Measurements from ENCODE around the gene BCL6. TPM values are rescaled to one million over a fixed set of nuclear protein-coding genes. Genes with fewer than 3 reads are reported as not detected.

BCL6 gene
- total and polyA plus RNA-seq, 2 experiments from 2014 or later: 2.6 to 5.9 TPM

DNA sequence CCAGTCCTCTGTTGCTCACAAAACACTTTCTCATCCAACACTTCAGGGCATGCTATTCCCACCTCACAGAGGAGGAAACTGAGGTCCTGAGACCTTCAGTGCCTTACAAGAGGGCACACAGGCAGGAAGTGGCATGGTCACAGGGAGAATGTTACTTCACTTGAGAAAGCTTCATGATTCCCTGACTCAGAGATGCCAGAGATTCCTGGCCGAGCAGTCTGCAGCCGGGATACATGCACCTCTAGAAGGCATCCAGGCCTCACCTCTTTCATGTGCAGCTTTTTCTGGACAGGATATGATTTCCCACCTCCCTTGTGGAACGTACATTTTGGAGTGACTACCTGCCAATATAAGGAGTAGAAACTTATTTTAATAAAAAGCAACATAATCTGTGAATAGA lies 72.3 kb downstream of the BCL6 start (continued):
- TF ChIP-seq, protein P1, sequence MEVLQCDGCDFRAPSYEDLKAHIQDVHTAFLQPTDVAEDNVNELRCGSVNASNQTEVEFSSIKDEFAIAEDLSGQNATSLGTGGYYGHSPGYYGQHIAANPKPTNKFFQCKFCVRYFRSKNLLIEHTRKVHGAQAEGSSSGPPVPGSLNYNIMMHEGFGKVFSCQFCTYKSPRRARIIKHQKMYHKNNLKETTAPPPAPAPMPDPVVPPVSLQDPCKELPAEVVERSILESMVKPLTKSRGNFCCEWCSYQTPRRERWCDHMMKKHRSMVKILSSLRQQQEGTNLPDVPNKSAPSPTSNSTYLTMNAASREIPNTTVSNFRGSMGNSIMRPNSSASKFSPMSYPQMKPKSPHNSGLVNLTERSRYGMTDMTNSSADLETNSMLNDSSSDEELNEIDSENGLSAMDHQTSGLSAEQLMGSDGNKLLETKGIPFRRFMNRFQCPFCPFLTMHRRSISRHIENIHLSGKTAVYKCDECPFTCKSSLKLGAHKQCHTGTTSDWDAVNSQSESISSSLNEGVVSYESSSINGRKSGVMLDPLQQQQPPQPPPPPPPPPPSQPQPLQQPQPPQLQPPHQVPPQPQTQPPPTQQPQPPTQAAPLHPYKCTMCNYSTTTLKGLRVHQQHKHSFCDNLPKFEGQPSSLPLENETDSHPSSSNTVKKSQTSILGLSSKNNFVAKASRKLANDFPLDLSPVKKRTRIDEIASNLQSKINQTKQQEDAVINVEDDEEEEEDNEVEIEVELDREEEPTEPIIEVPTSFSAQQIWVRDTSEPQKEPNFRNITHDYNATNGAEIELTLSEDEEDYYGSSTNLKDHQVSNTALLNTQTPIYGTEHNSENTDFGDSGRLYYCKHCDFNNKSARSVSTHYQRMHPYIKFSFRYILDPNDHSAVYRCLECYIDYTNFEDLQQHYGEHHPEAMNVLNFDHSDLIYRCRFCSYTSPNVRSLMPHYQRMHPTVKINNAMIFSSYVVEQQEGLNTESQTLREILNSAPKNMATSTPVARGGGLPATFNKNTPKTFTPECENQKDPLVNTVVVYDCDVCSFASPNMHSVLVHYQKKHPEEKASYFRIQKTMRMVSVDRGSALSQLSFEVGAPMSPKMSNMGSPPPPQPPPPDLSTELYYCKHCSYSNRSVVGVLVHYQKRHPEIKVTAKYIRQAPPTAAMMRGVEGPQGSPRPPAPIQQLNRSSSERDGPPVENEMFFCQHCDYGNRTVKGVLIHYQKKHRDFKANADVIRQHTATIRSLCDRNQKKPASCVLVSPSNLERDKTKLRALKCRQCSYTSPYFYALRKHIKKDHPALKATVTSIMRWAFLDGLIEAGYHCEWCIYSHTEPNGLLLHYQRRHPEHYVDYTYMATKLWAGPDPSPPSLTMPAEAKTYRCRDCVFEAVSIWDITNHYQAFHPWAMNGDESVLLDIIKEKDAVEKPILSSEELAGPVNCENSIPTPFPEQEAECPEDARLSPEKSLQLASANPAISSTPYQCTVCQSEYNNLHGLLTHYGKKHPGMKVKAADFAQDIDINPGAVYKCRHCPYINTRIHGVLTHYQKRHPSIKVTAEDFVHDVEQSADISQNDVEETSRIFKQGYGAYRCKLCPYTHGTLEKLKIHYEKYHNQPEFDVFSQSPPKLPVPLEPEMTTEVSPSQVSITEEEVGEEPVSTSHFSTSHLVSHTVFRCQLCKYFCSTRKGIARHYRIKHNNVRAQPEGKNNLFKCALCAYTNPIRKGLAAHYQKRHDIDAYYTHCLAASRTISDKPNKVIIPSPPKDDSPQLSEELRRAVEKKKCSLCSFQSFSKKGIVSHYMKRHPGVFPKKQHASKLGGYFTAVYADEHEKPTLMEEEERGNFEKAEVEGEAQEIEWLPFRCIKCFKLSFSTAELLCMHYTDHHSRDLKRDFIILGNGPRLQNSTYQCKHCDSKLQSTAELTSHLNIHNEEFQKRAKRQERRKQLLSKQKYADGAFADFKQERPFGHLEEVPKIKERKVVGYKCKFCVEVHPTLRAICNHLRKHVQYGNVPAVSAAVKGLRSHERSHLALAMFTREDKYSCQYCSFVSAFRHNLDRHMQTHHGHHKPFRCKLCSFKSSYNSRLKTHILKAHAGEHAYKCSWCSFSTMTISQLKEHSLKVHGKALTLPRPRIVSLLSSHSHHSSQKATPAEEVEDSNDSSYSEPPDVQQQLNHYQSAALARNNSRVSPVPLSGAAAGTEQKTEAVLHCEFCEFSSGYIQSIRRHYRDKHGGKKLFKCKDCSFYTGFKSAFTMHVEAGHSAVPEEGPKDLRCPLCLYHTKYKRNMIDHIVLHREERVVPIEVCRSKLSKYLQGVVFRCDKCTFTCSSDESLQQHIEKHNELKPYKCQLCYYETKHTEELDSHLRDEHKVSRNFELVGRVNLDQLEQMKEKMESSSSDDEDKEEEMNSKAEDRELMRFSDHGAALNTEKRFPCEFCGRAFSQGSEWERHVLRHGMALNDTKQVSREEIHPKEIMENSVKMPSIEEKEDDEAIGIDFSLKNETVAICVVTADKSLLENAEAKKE (CRISPR knock-in tag; IDR thresholded peaks at IDR 0.05): no peak
- no peak for TF ChIP-seq ZNF114 (CRISPR knock-in tag; IDR thresholded peaks at IDR 0.05)
- TF ChIP-seq EZH2phosphoT487 (IDR thresholded peaks at IDR 0.05; ENCODE audit: unreplicated experiment): no peak
- no peak for TF ChIP-seq CREB1 (CRISPR knock-in tag; IDR thresholded peaks at IDR 0.05; ENCODE audit: low read depth)

Other genes starting within 250 kb of the BCL6 start
- gene SST, start 75.1 kb downstream of the BCL6 start, total RNA-seq (2014; rRNA removed; shearing (Covaris generic)): not detected in 2 replicates
- gene SST, start 75.1 kb downstream of the BCL6 start, polyA plus RNA-seq (2016; fragmentation: Nextera tagmentation; extraction: Ambion mirVana): 3.2 and 3.9 TPM in 2 replicates
- gene RTP2, start 42.9 kb downstream of the BCL6 start, total RNA-seq (2014; rRNA removed; shearing (Covaris generic)): not detected in 2 replicates
- not detected in 2 replicates for gene RTP2, start 42.9 kb downstream of the BCL6 start, polyA plus RNA-seq (2016; fragmentation: Nextera tagmentation; extraction: Ambion mirVana)